Measurements from ENCODE around the gene PACSIN2.
"Not testable (repeated sequence)": the region's sequence is repeated elsewhere in the genome, so short reads cannot be mapped to it uniquely, and the experiment has no call there.

Gene PACSIN2

GRCh38 chr22:43011079-43011478 is 3.9 kb downstream of the PACSIN2 start:
- no peak for DNase-seq

GRCh38 chr22:43009444-43009843 is 5.5 kb downstream of the PACSIN2 start:
- DNase-seq = no peak

- DNase-seq = no peak
Measured at GRCh38 chr22:43008921-43009320, 6.0 kb downstream of the PACSIN2 start.

GRCh38 chr22:43008509-43008908 is 6.4 kb downstream of the PACSIN2 start:
- no peak for DNase-seq

- DNase-seq = no peak
Measured at GRCh38 chr22:43007519-43008102, 7.3 kb downstream of the PACSIN2 start.

- DNase-seq = no peak
Measured at GRCh38 chr22:43006753-43007152, 8.2 kb downstream of the PACSIN2 start.

- no peak for DNase-seq
Measured at GRCh38 chr22:43006016-43006505, 8.9 kb downstream of the PACSIN2 start.

- DNase-seq = no peak
Measured at GRCh38 chr22:43005106-43005505, 9.8 kb downstream of the PACSIN2 start.

GRCh38 chr22:43004362-43005035 is 10.4 kb downstream of the PACSIN2 start:
- DNase-seq = no peak

GRCh38 chr22:43002202-43002586 is 12.8 kb downstream of the PACSIN2 start:
- DNase-seq = no peak

GRCh38 chr22:43001271-43002201 is 13.4 kb downstream of the PACSIN2 start:
- no peak for DNase-seq

- peak; percentile 51 for DNase-seq
Measured at GRCh38 chr22:43000441-43001175, 14.3 kb downstream of the PACSIN2 start.

GRCh38 chr22:42997582-42998090 is 17.3 kb downstream of the PACSIN2 start:
- no peak for DNase-seq

- DNase-seq = no peak
Measured at GRCh38 chr22:42996646-42997365, 18.1 kb downstream of the PACSIN2 start.

GRCh38 chr22:42995654-42996053 is 19.3 kb downstream of the PACSIN2 start:
- DNase-seq = not testable (repeated sequence)

GRCh38 chr22:42994917-42995562 is 19.9 kb downstream of the PACSIN2 start:
- DNase-seq = no peak

GRCh38 chr22:42994276-42994916 is 20.6 kb downstream of the PACSIN2 start:
- no peak for DNase-seq

GRCh38 chr22:42993651-42994275 is 21.2 kb downstream of the PACSIN2 start:
- DNase-seq = no peak

GRCh38 chr22:42992886-42993479 is 22.0 kb downstream of the PACSIN2 start:
- no peak for DNase-seq

GRCh38 chr22:42992092-42992491 is 22.9 kb downstream of the PACSIN2 start:
- no peak for DNase-seq
